Measurements from ENCODE around the gene MID2.

DNA sequence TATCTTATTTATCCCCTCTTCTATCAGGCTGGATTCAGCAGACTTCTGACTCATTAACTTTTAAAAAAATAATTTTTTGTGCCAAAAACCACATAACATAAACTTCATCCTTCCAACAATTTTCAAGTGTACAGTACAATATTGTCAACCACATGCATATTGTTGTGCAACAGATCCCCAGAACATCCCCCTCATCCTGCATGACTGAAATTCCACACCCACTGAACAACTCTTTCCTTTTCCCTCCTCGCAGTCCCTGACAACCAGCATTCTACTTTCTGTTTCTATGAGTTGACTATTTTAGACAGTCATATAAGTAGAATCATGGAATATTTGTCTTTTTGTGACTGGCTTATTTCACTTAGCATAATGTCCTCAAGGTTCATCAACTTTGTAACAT, 2.2 kb upstream of the MID2 start:
- TF ChIP-seq, protein P1, sequence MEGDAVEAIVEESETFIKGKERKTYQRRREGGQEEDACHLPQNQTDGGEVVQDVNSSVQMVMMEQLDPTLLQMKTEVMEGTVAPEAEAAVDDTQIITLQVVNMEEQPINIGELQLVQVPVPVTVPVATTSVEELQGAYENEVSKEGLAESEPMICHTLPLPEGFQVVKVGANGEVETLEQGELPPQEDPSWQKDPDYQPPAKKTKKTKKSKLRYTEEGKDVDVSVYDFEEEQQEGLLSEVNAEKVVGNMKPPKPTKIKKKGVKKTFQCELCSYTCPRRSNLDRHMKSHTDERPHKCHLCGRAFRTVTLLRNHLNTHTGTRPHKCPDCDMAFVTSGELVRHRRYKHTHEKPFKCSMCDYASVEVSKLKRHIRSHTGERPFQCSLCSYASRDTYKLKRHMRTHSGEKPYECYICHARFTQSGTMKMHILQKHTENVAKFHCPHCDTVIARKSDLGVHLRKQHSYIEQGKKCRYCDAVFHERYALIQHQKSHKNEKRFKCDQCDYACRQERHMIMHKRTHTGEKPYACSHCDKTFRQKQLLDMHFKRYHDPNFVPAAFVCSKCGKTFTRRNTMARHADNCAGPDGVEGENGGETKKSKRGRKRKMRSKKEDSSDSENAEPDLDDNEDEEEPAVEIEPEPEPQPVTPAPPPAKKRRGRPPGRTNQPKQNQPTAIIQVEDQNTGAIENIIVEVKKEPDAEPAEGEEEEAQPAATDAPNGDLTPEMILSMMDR (IDR thresholded peaks at IDR 0.05): no peak
- TF ChIP-seq POLR2A (IDR thresholded peaks at IDR 0.05): no peak

Data from lower leg skin (tissue), 3 donors.